Cardiac fibroblast (primary cell): Measurements from ENCODE around the gene GAS2L1.

ENCODE experiments used
- DNase-seq, 2 donors: peaks; one replicate each; pipeline versions ENCODE4 v3.0.0 to v3.0.0-alpha.2; 2010; ENCODE audit warnings: low read depth in 2 of 2
- H3K4me3 ChIP-seq, 2 donors: replicated peaks in 1 of 2; 1 replicate in 1 of 2; 2 replicates in 1 of 2; pipeline ENCODE4 v1.5.1; 2011; ENCODE audit warnings: low read depth in 2 of 2, low read length in 2 of 2, mild to moderate bottlenecking in 2 of 2, moderate library complexity in 1 of 2
- TF ChIP-seq, protein P1 (sequence below): IDR thresholded peaks from one replicate; pipeline ENCODE4 v1.5.1; 2011; ENCODE audit warnings: low read depth, mild to moderate bottlenecking, low read length, inconsistent platforms

GAS2L1 gene

DNA sequence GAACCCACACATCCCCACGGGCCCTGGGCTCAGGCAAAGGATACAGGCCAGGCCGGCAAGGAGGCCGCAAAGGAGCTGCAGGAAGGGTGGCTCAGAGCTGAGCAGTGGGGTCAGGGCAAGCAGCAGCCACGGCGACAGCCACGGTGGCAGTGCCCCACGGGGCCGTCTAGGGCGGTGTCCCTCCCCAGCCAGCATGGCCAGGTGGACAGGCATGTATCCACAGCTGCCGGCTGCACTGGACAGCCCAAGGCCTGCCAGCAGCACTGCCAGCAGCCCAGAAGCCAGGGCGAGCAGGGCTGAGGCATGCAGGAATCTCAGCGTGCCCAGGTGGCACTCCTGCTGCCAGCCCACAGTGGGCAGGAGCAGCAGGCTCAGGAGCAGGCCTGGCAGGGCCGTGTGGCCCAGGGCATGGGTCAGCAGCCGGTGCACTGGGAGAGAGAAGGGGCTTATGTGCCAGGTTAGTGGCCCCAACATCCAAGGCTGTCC, 42.6 kb upstream of the GAS2L1 start:
- no peak for DNase-seq

DNA sequence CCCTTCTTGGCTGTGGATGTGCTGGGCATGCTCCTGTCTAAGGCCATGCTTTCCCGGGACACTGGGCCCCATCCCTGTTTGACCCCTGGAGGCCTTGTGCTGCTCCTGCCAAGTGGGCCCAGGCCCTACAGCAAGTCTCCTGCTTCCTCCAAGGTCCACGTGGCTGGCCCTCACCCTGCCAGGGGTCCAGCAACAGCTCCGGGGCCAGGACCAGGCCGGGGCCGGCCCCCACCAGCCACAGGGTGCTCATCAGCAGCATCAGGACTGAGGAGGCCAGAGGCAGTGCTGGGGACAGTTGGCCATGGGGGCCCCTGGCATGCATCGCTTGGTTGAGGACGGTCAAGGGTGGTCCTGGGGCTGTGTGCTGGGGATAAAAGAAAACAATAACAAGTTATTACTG, 41.1 kb upstream of the GAS2L1 start:
- no peak overlapping the region for H3K4me3 ChIP-seq
- DNase-seq = no peak
- TF ChIP-seq, protein P1, sequence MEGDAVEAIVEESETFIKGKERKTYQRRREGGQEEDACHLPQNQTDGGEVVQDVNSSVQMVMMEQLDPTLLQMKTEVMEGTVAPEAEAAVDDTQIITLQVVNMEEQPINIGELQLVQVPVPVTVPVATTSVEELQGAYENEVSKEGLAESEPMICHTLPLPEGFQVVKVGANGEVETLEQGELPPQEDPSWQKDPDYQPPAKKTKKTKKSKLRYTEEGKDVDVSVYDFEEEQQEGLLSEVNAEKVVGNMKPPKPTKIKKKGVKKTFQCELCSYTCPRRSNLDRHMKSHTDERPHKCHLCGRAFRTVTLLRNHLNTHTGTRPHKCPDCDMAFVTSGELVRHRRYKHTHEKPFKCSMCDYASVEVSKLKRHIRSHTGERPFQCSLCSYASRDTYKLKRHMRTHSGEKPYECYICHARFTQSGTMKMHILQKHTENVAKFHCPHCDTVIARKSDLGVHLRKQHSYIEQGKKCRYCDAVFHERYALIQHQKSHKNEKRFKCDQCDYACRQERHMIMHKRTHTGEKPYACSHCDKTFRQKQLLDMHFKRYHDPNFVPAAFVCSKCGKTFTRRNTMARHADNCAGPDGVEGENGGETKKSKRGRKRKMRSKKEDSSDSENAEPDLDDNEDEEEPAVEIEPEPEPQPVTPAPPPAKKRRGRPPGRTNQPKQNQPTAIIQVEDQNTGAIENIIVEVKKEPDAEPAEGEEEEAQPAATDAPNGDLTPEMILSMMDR = no peak

More for the DNA sequence above, 42.6 kb upstream of the GAS2L1 start:
- H3K4me3 ChIP-seq = no peak overlapping the region
- TF ChIP-seq, protein P1 = no peak

DNA sequence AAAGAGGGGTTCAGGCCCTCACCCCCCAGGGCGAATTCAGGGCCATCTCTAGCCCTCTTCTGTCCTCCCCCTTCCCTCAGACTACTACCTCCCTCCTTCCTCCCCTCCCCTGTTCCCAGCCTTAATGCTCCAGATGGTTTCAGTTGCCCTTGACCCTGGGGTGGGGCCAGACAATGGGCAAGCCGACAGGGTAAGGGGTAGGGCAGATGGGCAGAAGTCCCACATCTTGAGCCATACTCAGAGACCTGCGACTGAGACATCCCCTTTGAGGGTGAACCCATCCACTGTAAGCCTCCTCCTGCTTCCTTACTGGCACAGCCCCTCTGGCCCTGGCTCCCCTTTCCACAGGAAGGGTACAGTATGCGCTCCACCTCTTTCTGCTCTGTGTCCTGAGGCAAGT, 40.5 kb upstream of the GAS2L1 start:
- DNase-seq = peak in 1 of 2 donors; percentile 33
- H3K4me3 ChIP-seq = no peak overlapping the region
- TF ChIP-seq, protein P1 = no peak

DNA sequence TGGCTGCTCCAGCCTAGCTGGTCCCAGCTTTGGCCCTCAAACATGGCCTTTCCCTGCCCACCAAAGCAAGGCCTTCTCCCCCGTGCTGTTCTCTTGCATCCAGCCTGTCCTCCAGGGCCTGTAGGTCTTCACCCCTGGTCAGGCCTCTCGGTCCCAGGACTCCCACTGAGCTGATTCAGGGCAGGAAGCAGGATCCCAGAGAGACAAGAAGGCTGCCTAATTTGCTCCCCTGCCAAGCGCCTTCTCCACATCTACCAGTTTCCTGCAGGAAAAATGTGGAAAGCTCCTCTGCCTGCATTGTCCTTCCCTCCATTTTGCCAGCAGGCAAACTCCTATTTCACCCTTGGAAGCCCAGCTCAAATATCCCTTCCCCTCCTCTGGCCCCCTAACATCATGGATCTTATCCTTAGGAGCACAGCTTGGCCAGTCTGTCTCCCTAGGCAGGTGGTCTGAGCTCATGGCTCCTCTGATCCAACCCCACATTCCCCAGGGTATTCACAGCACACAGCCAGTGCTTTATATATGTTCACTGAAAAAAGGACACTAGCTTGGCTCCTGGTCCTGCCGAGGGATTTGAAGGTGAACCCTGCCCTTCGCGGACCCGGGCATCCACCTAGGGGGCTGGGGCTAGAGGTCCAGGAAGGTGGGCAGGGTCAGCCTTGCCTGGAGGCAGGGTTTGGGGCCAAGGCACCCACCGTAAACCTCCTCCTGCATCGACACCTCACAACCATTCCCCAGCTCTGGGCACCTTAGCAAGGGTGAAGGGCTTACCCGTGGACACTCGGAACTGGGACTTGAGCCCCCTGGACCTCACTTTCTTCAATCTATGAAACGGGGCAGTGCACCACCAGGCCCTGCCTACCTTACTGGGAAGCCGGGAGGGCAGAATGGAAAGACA, 39.6 kb upstream of the GAS2L1 start:
- DNase-seq = peak; percentile 39 to 52
- H3K4me3 ChIP-seq = peak overlapping the region; percentile 84 to 88
- TF ChIP-seq, protein P1 = no peak

DNA sequence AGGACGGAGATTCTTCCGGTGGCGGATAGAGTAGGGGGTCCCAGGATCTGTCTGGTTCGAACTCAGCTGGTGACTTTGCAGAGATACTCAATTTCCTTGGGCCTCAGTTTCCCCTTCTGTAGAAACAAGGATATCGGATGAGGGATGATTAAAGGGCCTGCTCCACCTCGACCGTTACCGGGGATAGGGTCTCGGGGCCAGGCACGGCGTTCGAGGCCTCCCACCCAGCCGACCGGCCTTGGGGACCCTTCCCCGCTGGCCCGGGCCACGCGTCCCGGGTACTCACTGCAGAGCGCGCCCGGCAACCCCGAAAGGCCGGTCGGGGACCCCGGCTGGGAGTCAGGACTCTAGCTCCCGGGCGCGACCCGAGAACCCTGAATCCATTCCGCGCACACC, 39.0 kb upstream of the GAS2L1 start:
- TF ChIP-seq, protein P1 = no peak
- no peak for DNase-seq
- peak overlapping the region; percentile 84 to 88 for H3K4me3 ChIP-seq

DNA sequence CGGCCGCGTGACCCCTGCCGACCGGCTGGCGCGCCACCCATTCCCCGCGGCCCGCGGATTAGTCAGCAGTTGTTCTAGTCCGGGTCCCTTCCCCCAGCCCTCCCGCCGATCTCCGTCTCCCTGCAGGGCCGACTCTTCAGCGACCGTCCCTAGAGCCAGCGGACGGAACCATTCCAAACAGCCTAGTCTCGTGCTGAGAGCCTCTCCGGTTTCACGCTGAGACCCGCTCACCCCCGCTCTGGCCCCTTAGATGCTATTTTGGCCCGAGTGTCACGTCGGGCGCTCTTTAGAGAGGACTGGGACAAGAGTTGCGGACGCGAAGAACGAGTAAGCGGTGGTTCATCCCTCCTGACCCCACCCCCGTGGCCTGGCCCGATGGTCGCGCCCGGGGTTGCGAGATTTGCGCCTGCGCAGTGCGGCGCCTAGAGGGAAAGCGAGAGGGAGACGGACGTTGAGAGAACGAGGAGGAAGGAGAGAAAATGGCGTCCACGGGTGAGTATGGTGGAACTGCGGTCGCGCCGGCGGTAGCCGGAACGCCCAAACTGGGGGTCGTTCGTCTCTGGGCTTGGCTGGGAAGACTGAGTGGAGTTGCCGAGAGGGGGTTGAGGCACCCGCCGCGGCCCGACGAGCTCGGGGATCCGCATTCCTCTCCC, 38.5 kb upstream of the GAS2L1 start, which contains the start of the genes EWSR1 and RHBDD3:
TSS of gene EWSR1 (plus strand) at position 411 of the 653 bp plus-strand sequence. CDS start at position 480, 69 bp downstream.
TSS of gene RHBDD3 (minus strand) at position 124 of the 653 bp plus-strand sequence. CDS start 2,355 bp downstream, outside the sequence.
- DNase-seq = peak; percentile 99
- TF ChIP-seq, protein P1 = no peak
- H3K4me3 ChIP-seq = peak within 1 kb of the TSS; percentile 84 to 88
